BJ (cell line): ENCODE data around the gene XRRA1. TPM values are rescaled to one million over a fixed set of nuclear protein-coding genes. Genes with fewer than 3 reads are reported as not detected.

Experiments
- CTCF ChIA-PET: fragments of 350-600 bp; formaldehyde crosslinking; extraction: SDS; loops from one replicate; lab custom pipeline; 2021; ENCODE audit warnings: antibody characterized with exemption, inconsistent platforms; lab: Yijun Ruan, JAX
- POLR2A ChIA-PET: fragments of 300-600 bp; sonication (Branson Sonifier 250); formaldehyde crosslinking; extraction: SDS; loops from one replicate; lab custom pipeline; 2021; ENCODE audit warnings: antibody characterized with exemption; lab: Charles Lee
- DNase-seq: peaks from one replicate; pipeline ENCODE4 v3.0.0-alpha.2; 2011; ENCODE audit warnings: low read depth
- H3K27me3 ChIP-seq: 2 replicates; pipeline ENCODE4 v1.6.0; 2011; ENCODE audit warnings: low read length; ENCODE audit not compliant: control insufficient read depth, insufficient read depth
- H3K36me3 ChIP-seq: 2 replicates; pipeline ENCODE4 v1.5.1; 2011; ENCODE audit warnings: low read length; ENCODE audit not compliant: control insufficient read depth, insufficient read depth
- H3K4me3 ChIP-seq: 2 replicates; pipeline ENCODE4 v1.5.1; 2011; ENCODE audit warnings: low read depth, mild to moderate bottlenecking, control low read depth, low read length
- polyA plus RNA-seq: library from polyadenylated mRNA; depleted of rRNA; stranded (reverse); fragments of >200 nt; gene quantifications from 2 replicates; pipeline ENCODE4 v1.2.3, GENCODE V29; 2011
- TF ChIP-seq, protein P1 (sequence below): IDR thresholded peaks from 2 replicates; pipeline ENCODE4 v1.5.1; 2011; ENCODE audit warnings: low read depth, mild to moderate bottlenecking, control low read depth, inconsistent platforms, low read length, moderate library complexity; ENCODE audit not compliant: insufficient read depth

XRRA1 gene
- polyA plus RNA-seq, 1 experiment: 6.8 TPM

GRCh38 chr11:74926304-74927030 is 22.4 kb downstream of the XRRA1 start:
- Histone ChIP-seq H3K4me3 (no peak overlapping the region), H3K36me3 (no peaks in the 10 kb centered on the region), H3K27me3 (no peaks in the 10 kb centered on the region)
- POLR2A ChIA-PET: interaction anchor here (0.6 kb wide), 1 partner anchor 20 kb away, joined by 3 read pairs; no protein-coding TSS in a partner anchor
- CTCF ChIA-PET: interaction anchor here (1.1 to 3.4 kb wide), 11 partner anchors 11 to 322 kb away, joined by 3 to 20 read pairs (median 5); no protein-coding TSS in a partner anchor
- TF ChIP-seq, protein P1, sequence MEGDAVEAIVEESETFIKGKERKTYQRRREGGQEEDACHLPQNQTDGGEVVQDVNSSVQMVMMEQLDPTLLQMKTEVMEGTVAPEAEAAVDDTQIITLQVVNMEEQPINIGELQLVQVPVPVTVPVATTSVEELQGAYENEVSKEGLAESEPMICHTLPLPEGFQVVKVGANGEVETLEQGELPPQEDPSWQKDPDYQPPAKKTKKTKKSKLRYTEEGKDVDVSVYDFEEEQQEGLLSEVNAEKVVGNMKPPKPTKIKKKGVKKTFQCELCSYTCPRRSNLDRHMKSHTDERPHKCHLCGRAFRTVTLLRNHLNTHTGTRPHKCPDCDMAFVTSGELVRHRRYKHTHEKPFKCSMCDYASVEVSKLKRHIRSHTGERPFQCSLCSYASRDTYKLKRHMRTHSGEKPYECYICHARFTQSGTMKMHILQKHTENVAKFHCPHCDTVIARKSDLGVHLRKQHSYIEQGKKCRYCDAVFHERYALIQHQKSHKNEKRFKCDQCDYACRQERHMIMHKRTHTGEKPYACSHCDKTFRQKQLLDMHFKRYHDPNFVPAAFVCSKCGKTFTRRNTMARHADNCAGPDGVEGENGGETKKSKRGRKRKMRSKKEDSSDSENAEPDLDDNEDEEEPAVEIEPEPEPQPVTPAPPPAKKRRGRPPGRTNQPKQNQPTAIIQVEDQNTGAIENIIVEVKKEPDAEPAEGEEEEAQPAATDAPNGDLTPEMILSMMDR: no peak
- DNase-seq: no peak

- Histone ChIP-seq H3K4me3 (no peak overlapping the region), H3K36me3 (no peaks in the 10 kb centered on the region), H3K27me3 (no peaks in the 10 kb centered on the region)
- TF ChIP-seq, protein P1: no peak
- DNase-seq: no peak
- CTCF ChIA-PET: interaction anchor here (0.9 to 3.4 kb wide), 9 partner anchors 10 to 323 kb away, joined by 3 to 20 read pairs (median 5); no protein-coding TSS in a partner anchor
- POLR2A ChIA-PET: no interaction called here
These were observed 23.6 kb downstream of the XRRA1 start for GRCh38 chr11:74925281-74925680.

- ChIA-PET POLR2A (interaction anchor here (0.6 kb wide), 1 partner anchor 120 kb away, joined by 4 read pairs; no protein-coding TSS in a partner anchor), CTCF (interaction anchor here (0.7 to 1.4 kb wide), 6 partner anchors 100 to 282 kb away, joined by 3 to 4 read pairs (median 4); no protein-coding TSS in a partner anchor)
- Histone ChIP-seq H3K27me3 (no peaks in the 10 kb centered on the region), H3K4me3 (no peak overlapping the region), H3K36me3 (no peaks in the 10 kb centered on the region; the same call in 1 of the 2 replicates)
- DNase-seq: no peak
- TF ChIP-seq, protein P1: no peak
These were observed 25.8 kb downstream of the XRRA1 start for GRCh38 chr11:74923125-74923524.

DNA sequence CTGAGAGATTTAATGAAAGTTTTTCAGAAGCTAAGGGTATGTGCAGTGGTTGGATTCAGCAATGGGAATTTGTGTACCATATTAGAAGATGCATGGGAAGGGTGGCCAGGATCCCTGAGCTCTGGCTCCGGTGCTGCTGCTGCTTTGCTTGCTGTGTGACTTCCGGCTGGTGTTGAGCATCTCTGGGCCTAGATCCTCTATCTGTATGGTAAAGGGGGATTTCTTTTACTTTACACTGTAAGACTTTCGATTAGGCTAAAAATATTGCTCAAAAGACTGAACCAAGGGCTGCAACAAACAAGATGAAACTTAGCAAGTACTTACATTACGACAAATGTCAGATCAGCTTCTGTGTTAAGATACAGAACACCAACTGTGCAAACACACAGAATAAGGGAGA is 39.1 kb downstream of the XRRA1 start:
- ChIA-PET POLR2A (no interaction called here), CTCF (interaction anchor here (1.5 to 1.8 kb wide), 2 partner anchors 20 to 332 kb away, joined by 4 to 9 read pairs; no protein-coding TSS in a partner anchor)
- TF ChIP-seq, protein P1: no peak
- H3K36me3 ChIP-seq: peaks cover 2% of the 10 kb centered on the region; the same call in 1 of the 2 replicates
- no peak for DNase-seq
- no peak overlapping the region for H3K4me3 ChIP-seq
- H3K27me3 ChIP-seq: no peaks in the 10 kb centered on the region

DNA sequence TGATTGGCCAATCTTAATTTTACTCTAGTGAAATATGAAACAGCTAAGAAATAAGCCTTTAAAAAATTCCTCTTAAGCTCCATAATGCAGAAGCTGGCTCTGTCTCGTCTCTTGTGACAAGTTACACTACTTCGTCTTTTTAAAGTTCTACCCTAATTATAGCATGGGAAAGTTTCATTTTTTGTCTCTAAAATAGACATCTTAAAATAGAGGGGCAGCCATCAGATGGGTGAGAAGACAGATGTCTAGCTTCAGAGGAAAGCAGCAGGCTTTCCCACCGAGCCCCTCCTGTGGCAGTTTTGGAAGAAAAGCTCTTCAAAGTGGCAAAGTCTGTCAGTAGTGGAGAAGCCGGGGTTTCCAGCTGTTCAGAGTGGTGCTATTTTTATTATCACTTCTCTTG is 39.5 kb downstream of the XRRA1 start:
- TF ChIP-seq, protein P1: no peak
- no peak for DNase-seq
- peaks cover 2% of the 10 kb centered on the region; the same call in 1 of the 2 replicates for H3K36me3 ChIP-seq
- no peak overlapping the region for H3K4me3 ChIP-seq
- ChIA-PET CTCF (interaction anchor here (0.9 to 1.8 kb wide), 3 partner anchors 20 to 332 kb away, joined by 3 to 9 read pairs (median 4); no protein-coding TSS in a partner anchor), POLR2A (no interaction called here)
- H3K27me3 ChIP-seq: no peaks in the 10 kb centered on the region
